ENCODE results near the gene TMEM213.

TMEM213 gene

DNA sequence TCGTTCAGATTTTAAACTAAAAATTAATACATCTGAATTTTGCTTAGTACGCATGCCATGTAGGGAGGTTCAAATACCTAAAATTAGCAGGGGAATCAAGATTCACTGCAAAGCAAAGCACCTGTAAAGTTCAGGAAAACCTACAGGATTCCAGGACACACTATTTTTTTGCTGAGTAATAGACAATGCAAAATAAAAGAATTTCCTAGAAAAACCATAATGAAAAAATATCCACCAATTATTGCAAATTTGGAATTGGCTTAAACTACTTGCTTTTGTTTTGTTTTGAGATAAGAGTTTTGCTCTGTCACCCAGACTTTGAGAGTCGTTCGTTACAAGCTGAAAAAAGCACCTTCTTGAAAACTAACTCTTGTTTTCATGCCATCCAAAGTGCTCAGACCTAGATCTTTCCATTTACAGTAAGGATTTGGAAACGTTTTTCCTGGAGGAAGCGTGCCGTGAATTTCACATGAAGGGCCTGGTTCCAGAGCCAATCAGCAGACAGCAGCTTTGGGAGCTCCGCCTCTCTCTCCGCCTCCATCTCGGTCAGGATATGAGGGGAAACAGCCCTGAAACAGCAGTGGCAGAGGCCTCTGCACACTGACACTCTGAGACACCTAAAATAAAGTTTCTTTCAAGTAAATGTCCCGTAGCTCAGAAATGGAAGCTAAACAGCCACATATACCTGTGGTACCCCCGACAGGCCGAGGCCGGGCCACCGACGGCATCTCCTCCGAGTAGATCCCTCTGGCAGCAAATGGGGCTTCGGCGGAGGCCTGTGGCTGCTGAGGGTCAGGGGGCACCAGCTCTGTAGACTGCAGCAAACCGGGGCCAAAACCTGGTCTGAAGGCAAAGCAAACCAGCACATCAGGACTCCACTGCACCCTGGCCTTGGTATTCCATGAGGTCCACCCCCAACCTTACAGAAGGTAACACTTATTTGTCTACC lies 46.1 kb downstream of the TMEM213 start:
- no peak for DNase-seq

DNA sequence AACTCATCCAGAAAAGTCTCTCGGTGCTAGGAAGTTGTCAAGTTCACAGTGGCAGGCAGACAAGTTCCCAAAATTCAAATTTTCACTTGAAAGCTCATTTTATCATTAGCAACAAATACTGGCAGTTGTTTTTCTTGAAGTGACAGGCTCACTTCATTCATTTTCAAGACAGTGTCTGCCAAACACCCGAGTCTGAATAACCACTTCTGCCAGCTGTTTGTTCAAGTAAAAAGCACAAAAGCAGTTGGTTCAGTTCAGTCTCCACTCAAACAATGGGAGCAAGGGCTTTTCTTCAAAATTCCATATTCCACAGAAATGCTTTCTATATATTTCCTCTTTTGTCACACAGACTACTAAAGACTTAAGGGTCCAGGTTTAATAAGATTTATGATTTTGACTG lies 47.9 kb downstream of the TMEM213 start:
- no peak for DNase-seq

DNA sequence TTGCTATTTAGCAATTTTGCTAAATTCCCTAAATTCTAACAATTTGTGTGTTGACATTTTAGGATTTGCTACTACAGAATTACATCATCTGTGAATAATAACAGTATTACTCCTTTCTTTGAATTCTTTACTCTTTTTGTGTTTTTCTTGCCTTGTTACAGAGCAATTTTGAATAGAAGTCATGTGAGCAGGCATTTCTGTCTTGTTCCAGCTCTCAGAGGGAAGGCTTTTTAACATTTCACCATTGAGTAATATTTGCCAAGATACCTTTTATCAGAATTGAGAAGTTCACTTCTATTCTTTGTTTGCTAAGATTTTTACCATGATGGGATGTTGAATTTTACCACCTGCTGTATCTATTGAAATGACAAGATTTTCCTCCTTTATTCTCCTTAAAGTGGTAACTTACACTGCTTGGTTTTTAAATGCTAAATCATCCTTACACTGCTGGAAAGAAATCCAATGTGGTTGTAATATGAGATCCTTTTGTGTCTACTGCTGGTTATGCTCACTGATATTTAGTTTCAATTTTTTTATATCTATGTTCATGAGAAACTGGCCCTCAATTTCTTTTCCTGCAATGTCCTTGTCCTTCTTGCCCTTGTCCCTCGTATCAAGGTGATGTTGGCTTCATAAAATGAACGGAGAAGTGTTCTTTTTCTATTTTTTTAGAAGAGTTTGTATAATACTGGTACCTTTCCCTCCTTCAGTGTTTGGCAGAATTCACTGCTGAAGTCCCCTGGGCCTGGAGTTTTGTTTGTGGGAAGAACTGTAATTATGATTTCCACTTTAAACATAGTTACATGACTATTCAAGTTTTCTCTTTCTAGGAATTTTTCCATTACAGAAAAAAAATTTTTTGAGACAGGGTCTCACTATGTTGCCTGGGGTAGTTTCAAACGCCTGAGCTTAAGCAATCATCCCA lies 50.5 kb downstream of the TMEM213 start:
- DNase-seq, result no peak

DNA sequence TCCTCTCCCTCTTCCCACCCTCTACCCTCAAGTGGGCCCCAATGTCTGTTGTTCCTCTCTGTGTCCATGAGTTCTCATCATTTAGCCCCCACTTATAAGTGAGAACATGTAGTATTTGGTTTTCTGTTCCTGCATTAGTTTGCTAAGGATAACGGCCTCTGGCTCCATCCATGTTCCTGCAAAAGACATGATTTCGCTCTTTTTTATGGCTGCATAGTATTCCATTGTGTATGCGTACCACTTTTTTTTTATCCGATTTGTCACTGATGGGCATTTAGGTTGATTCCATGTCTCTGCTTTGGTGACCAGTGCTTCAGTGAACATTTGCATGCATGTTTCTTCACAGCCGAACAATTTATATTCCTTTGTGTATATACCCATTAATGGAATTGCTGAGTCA lies 51.9 kb downstream of the TMEM213 start:
- DNase-seq, result no peak

DNA sequence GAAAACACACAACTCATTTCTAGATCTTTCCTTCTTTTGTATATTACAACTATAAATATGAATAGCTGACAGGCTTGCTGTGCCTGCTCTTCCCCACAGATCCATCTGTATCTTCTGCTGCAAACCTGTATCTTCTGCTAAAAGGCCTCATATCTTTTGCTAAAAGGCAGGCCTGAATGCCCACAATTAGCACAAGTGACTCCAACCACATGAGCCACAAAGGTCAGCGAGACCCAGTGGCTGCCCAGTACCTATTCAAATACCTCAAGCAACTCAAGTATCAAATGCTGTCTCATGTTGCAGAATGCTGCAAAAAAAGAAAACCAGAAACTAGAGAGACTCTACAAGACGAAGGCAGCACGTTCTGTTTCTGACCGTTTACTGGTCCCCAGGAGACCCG lies 54.7 kb downstream of the TMEM213 start:
- DNase-seq, result no peak

DNA sequence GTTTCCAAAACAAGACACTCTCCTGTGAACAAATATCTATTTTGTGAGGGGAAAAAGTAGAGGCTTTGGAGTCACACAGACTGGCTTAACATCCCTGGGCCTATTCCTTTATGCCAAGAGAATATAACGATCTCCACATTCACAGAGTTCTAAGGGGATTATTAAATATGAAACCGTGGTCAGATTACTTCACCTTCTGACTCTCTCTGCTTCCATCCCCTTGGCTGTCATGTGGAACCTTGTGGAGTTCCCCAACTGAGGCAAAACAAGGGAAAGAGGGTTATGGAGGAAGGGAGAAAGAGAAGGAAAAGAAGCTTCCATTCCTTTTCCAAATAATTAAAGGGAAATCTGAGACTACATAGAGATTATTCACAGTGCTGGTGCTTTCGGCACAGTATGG lies 55.7 kb downstream of the TMEM213 start:
- DNase-seq, result no peak

DNA sequence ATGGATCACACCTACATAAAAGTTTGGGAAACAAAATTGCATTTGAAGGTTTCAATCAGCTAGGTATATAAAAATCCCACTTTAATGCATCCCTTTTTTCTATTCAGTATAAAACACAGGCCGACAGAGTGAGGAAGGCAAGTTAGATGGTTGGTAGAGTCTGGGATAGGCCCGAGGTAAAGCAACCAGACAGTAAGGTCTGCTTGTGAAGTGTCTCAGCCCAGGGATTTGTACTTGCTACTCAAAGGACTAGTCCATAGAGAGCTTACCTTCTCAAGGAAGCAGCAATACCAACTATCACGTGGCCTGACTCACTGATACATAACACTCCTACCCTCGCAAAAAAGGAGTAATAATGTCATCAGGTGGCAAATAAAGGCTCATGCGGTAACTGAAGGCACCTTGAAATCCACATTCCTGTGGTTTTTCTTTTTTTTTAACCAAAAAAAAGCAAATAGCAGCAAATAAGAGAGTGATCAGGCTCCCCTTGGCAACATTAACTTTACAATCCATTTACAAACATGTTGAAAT lies 56.4 kb downstream of the TMEM213 start:
- no peak for DNase-seq

DNA sequence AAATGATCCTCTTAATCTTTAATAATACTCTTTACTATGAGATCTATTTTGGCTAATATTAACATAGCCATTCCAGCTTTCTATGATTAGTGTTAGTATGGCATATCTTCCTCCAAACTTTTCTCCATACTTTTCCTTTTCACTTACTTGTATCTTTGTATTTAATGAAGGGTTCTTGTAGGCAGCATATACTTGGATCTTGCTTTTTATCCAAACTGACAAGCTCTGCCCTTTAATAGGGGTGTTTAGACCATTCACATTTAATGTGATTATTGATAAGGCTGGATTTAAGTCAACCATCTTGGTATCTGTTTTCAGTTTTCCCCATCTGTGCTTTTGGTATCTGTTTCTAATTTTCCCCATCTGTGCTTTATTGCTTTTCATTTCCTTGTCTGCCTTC lies 59.9 kb downstream of the TMEM213 start:
- DNase-seq, result no peak

DNA sequence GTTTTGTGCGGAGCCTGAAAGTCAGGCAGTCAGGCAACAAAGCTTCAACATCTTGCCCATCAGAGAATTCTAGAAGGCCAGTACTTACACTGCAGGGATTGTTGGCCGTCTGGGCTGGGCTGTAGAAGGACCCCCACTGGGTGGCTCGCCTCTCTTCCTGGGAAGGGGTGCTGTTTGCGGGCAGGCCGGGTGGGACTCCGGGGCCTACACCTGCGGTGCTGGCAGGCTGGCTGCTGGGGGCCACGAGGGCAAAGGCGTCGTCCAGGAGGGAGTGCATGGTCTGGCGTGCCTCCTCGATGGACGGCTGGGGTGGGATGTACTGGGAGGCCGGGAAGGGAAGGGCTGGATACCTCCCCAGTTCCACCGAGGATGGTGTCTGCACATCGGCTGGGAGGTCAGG lies 63.3 kb downstream of the TMEM213 start:
- DNase-seq, result no peak

DNA sequence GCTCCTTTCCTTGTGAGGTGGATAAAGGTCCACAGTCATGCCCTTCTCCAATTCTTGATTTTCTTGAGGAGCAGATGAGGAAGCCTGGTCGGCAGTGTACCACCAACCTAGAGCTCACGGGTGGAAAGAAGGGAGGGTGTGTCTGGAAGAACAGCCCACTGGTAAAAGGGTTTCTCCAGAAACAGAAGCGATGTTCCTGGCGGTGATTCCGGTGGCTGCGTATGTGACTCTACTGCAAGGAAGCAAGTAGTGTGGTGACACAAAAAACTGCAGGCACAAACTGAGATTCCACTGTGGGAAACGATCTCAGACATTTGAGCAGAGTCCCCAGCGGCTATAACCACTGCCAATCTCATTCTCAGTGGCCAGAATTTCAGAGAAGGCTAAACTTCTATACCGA lies 66.1 kb downstream of the TMEM213 start:
- DNase-seq, result no peak

DNA sequence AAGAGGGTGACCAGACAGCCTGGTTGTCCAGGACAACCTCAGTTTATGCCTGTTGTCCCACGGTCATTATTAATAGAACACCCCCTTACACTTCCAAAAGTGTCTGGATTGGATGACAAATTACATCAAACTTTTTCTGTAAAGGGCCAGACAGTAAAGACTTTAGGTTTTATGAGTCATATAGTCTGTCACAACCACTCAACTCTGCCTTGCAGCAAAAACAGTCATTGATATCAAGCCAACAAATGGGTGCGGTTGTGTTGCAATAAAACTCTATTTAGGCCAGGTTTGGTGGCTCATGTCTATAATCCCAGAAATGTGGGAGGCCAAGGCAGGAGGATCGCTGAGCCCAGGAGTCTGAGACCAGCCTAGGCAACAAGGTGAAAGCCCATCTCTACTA lies 66.9 kb downstream of the TMEM213 start:
- no peak for DNase-seq

DNA sequence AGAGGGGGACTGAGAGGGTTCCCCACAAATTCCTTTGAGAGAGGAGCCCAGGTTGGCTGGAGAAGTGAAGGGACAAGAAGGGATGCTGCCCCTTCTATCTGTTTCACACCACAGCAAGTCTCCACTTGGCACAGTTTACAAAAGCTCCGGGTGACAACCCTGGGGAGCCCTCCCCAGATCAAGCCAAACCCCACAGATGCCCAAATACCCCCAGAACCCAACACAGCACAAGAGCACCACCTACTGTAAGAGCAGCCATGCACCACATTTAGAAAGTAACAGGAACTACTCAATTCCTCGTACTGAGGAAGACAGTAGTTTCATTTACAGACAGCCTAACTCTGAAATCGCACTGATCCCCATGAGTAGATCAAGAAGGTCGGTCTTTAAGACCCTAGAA lies 68.0 kb downstream of the TMEM213 start:
- DNase-seq, result peak; percentile 36

DNA sequence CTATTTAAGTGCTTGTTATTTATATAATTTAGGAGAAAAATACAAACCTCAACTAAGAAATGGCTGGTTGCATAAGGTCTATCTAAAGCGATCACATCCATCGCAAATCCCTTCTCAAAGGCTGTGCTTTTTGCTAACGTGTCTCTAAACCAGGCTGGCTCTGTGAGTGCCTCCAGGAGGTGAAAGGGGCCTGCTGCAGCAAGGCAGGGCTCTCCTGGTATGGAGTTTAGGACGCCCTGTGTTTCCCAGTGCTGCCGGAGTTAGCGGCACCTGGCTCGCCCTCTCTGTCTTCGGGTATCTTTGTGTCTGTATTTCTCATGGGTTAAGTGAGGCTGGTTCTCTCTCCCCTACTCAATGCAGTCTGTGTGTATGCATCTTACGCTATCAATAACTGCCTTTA lies 68.6 kb downstream of the TMEM213 start:
- no peak for DNase-seq

DNA sequence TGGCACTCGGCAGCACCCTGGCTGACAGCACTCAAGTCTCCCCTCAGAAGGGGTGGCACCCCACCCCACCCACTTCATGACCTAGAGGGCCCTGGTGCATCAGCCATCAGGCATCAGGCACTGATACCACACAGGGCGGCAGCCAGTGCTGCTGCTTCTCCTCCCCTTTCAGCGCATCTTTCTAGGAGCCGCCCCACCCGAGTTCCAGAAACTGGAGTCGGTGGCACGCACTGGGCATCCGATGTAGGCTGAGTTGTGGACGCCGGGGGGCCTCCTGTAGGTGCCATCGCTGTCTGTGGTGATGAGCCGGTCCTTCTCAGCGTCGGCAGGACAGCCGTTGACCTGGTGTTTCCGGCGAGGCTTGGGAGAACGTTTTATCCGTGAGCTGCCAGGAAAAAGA lies 70.0 kb downstream of the TMEM213 start:
- no peak for DNase-seq

DNA sequence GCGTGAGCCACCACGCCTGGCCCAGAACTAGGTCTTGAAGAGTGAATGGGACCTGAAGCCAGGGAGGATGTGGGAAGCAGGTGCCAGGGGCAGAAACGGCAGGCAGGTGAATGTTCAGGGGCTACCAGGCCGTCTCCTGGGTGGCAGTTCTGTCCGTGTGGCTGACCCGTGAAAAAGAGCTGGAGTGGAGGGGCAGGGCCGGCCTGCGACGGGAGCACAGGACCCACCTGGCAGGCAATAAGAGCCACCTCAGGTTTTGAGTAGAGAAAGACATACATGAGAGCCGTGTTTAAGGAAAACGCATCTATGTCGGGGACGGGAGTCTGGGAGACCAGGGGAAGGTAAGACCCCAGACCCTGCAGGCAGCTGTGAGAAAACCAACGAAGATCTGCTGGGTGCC lies 70.9 kb downstream of the TMEM213 start:
- DNase-seq, result no peak

DNA sequence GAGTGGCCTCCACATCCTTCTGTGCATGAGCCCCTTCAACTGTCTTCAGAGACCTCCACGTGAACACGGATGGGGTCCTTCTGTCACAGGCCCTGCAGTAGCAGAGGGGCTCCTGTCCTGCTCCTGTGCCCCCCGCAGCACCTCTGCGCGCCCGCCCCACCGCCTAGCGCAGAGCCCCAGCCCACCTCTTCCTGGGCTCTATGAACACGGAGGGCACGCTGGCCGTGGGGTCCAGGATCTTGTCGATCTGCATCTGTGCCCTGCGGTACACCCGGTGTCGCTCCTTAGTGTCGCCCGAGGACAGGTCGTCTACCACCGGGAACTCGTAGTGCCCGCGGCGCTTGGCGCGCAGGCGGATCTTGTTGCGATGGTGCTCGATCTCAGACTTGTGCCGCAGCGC lies 71.6 kb downstream of the TMEM213 start:
- DNase-seq, result no peak

DNA sequence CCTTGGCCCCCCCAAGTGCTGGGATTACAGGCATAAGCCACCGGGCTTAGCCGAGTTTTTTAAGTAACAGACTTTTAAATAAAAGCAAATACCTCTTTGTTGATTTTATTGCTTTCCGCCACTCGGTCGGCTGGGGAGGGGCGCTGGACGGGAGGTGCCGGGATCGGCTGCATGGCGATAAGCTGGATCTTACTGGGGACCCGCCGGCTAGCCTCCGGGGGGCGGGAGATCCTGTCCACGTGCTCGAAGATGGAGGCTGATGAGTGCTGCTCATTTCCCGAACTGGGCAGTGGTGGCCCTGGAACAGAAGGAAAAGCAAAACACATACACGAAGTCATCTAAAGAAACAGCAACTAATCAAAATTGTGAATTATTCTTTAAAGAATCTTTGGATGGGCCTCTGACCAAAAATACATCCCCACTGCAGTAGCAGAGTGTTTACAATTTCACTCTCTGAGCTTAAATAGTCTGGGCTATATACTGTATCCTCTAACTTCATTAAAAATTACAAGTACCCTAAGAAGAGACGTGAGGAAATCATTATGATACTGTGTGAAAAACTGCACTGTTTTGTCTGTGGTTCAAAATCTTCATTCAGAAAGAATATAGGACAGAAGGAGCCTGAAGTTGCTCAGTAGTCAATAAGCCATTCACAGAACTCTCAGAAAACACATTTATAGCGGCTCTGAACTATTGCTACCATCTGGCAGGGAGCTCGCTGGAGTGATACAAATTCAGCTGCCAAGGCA lies 73.4 kb downstream of the TMEM213 start:
- no peak for DNase-seq

DNA sequence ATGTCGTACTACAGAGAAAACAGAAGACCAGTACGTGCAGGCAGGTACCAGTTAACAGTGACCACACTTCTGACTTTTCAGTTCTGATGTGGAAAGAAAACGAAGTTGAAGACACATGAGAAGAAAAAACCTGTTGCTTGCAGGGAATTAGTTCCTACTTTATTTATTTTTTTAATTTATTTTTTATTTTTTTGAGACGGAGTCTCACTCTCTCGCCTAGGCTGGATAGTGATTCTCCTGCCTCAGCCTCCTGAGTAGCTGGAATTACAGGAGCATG lies 74.0 kb downstream of the TMEM213 start:
- no peak for DNase-seq

DNA sequence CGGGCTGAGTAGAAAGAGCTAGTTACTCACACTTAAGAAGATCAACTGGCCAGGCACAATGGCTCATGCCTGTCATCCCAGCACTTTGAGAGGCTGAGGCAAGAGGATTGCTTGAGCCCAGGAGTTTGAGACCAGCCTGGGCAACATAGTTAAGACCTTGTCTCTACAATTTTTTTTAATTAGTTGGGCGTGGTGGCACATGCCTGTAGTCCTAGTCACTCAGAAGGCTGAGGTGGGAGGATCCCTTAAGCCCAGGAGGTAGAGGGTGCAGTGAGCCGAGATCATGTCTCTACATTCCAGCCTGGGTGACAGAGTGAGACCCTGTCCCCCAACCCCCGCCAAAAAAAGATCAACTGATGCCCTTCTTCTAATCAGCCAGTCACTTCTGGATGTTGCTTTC lies 74.8 kb downstream of the TMEM213 start:
- no peak for DNase-seq

DNA sequence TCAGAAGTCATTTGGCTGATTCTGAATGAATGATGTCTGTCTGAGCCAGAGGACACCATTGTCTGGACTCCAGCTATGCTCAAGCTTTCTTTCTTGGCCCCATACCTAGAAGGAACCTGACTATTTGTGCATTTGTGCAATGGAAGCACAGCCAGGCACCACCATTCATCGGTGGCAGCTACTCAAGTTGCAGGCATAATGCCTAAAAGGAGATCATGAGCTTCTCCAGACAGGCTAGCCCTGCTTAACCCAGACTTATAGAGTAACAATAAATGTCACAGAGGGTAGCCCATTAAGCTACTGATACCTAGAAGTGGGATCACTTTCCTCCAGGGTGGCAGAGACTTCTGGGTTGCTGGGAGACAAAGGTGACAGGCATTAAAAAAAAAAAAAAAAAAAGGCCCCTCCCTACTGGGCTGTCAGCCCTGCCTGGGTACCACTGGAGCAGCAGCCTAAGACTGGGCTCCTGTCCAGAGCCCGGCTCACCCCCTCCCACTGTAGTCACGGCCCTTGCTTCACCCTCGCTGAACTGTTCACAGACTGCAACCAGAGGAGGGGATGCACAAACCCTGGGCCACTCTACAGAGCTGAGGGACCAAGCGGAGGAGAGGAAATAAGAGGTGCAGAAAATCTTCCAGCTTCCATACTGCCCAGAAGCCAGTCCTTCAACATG lies 75.6 kb downstream of the TMEM213 start:
- DNase-seq, result no peak

DNA sequence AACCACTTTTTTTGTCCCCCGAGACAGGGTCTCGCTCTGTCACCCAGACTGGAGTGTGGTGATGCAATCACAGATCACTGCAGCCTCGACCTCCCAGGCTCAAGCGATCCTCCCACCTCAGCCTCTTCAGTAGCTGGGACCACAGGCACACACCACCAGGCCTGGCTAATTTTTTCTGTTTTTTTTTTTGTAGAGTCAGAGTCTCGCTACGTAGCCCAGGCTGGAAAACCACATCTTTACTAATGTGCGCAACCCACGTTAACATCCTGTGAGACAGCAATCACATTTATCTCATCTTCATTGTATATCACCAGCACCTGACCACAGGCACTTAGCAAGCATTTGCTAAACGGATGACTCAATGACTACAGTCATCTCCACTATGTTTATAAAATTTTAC lies 78.0 kb downstream of the TMEM213 start:
- peak; percentile 5 for DNase-seq

DNA sequence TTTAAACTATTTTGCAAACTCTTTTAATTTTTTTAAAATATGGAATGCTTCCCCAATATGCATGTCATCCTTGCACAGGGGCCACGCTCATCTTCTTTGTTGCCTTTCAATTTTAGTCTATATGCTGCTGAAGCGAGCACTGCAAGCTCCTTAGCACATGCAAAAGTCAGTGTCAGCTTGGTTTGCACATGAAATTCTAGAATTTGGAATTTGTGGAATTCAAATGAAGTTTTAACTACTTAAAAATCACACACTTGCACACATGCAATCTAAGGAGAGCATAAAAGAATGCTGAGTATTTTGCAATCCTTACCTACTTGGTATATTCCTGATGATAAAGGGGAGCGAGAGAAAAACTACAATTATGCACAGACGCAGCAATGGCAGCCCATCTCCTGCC lies 78.5 kb downstream of the TMEM213 start:
- no peak for DNase-seq

DNA sequence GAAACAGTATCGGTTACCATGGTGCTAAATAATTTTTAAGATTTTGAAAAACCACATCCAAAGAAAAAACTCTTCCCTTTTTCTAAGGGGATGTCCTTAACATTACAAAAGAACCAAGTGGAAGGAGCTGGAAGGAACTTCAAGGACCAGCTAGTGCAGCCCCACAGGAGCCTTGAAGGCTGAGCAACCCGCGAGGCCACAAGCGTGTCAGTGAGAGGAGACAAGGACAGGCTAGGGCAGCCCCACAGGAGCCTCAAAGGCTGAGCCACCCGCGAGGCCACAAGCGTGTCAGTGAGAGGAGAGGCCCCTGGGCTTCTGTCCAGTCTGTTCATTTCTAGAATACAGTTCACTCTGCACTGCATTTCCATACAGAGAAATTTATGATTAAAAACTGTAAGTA lies 80.3 kb downstream of the TMEM213 start:
- no peak for DNase-seq

All from GDM1 (cell line).